Thyroid gland (tissue), 4 donors: ENCODE measurements around the gene C5orf47. TPM values are rescaled to one million over a fixed set of nuclear protein-coding genes. Genes with fewer than 3 reads are reported as not detected.

Experiments used
- DNase-seq, 2 donors: peaks; one replicate each; pipeline ENCODE4 v3.0.0-alpha.2; 2019
- H3K27ac ChIP-seq, 3 donors: fragments of 200-600 bp; sonication (generic); 1 replicate in 2 of 3; 2 replicates in 1 of 3; pipeline ENCODE4 v1.5.1; 2016 to 2019; ENCODE audit warnings: mild to moderate bottlenecking in 1 of 3, moderate library complexity in 1 of 3
- H3K27me3 ChIP-seq: fragments of 200-600 bp; sonication (generic); one replicate; pipeline ENCODE4 v1.5.1; 2019
- H3K36me3 ChIP-seq, 2 donors: fragments of 200-600 bp; sonication (generic); one replicate each; pipeline ENCODE4 v1.5.1; 2016 to 2019
- H3K4me1 ChIP-seq, 2 donors: fragments of 200-600 bp; sonication (generic); one replicate each; pipeline ENCODE4 v1.5.1; 2017 to 2019
- H3K4me3 ChIP-seq, 3 donors: fragments of 200-600 bp; sonication (generic); replicated peaks in 1 of 3; 1 replicate in 2 of 3; 2 replicates in 1 of 3; pipeline ENCODE4 v1.5.1; 2016; ENCODE audit warnings: mild to moderate bottlenecking in 1 of 3
- H3K9me3 ChIP-seq: fragments of 200-600 bp; sonication (generic); one replicate; pipeline ENCODE4 v1.5.1; 2017
- POLR2A ChIP-seq, 2 donors: fragments of 450-650 bp; IDR thresholded peaks; one replicate each; pipeline ENCODE4 v1.6.1; 2017; ENCODE audit warnings: antibody characterized with exemption in 2 of 2, mild to moderate bottlenecking in 2 of 2, moderate library complexity in 1 of 2
- WGBS, 2 donors: methylation state at CpG; one replicate each; pipeline ENCODE4 v1.1.5; 2017; 5-methylcytosine and 5-hydroxymethylcytosine counted together
- intact Hi-C: fragments of 100-400 bp; cut with DNase I; formaldehyde crosslinking; loops from one replicate; pipeline ENCODE4 v1.15.1; 2023
- total RNA-seq, 4 donors: library from RNA; depleted of rRNA; stranded (reverse); fragments of >200 nt; gene quantifications; one replicate each; pipeline ENCODE4 v1.2.3, GENCODE V29; 2016
- TF ChIP-seq, protein P1 (sequence below), 6 experiments: fragments of 200-600 bp in 3 of 6; fragments of 450-650 bp in 3 of 6; sonication (generic) in 3 of 6; IDR thresholded peaks; one replicate each; pipeline ENCODE4 v1.5.1; 2016 to 2019; ENCODE audit warnings: antibody characterized with exemption in 6 of 6, mild to moderate bottlenecking in 2 of 6, inconsistent platforms in 1 of 6, moderate library complexity in 1 of 6

The C5orf47 gene
- total RNA-seq, 4 donors from 2014 or later, result 0.13 to 0.22 TPM; not detected in 2

- Histone ChIP-seq H3K27ac (peak overlapping the region; percentile 8 to 83 (median 54)), H3K27me3 (no peaks in the 10 kb centered on the region), H3K36me3 (no peaks in the 10 kb centered on the region), H3K9me3 (no peaks in the 10 kb centered on the region), H3K4me1 (peaks cover 11 to 23% of the 10 kb centered on the region in 2 donors), H3K4me3 (no peak overlapping the region)
- peak; percentile 41 to 42 for DNase-seq
- TF ChIP-seq, protein P1, sequence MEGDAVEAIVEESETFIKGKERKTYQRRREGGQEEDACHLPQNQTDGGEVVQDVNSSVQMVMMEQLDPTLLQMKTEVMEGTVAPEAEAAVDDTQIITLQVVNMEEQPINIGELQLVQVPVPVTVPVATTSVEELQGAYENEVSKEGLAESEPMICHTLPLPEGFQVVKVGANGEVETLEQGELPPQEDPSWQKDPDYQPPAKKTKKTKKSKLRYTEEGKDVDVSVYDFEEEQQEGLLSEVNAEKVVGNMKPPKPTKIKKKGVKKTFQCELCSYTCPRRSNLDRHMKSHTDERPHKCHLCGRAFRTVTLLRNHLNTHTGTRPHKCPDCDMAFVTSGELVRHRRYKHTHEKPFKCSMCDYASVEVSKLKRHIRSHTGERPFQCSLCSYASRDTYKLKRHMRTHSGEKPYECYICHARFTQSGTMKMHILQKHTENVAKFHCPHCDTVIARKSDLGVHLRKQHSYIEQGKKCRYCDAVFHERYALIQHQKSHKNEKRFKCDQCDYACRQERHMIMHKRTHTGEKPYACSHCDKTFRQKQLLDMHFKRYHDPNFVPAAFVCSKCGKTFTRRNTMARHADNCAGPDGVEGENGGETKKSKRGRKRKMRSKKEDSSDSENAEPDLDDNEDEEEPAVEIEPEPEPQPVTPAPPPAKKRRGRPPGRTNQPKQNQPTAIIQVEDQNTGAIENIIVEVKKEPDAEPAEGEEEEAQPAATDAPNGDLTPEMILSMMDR (IDR thresholded peaks at IDR 0.05), result no peak
- no peak for TF ChIP-seq POLR2A (IDR thresholded peaks at IDR 0.05)
- WGBS, 2 donors, result 67 to 74% methylated on average over 12 of the region's 12 CpGs
- intact Hi-C loops, result no loop called here
Observed at GRCh38 chr5:173969167-173970049, 19.6 kb upstream of the C5orf47 start.

GRCh38 chr5:173970878-173971650 lies 17.9 kb upstream of the C5orf47 start:
- Histone ChIP-seq H3K36me3 (no peaks in the 10 kb centered on the region), H3K4me1 (peaks cover 11 to 23% of the 10 kb centered on the region in 2 donors), H3K4me3 (no peak overlapping the region), H3K27ac (peak overlapping the region in 2 of 3 donors; percentile 83 to 90), H3K27me3 (no peaks in the 10 kb centered on the region), H3K9me3 (no peaks in the 10 kb centered on the region)
- WGBS, 2 donors, result 87 to 89% methylated on average over 18 of the region's 18 CpGs
- intact Hi-C loops, result no loop called here
- DNase-seq, result no peak
- TF ChIP-seq POLR2A (IDR thresholded peaks at IDR 0.05), result no peak
- TF ChIP-seq, protein P1 (IDR thresholded peaks at IDR 0.05), result no peak

- no peak for TF ChIP-seq POLR2A (IDR thresholded peaks at IDR 0.05)
- H3K27me3 ChIP-seq, result no peaks in the 10 kb centered on the region
- no peak for DNase-seq
- H3K4me3 ChIP-seq, result no peak overlapping the region
- H3K9me3 ChIP-seq, result no peaks in the 10 kb centered on the region
- H3K36me3 ChIP-seq, result no peaks in the 10 kb centered on the region
- WGBS, 2 donors, result 94 to 96% methylated on average over 5 of the region's 5 CpGs
- peak overlapping the region in 2 of 3 donors; percentile 83 to 90 for H3K27ac ChIP-seq
- peaks cover 11 to 23% of the 10 kb centered on the region in 2 donors for H3K4me1 ChIP-seq
- intact Hi-C loops, result loop anchor here (2.0 kb wide), 1 partner anchor 353 kb away; no protein-coding TSS in a partner anchor
Observed at GRCh38 chr5:173971681-173972345, 17.2 kb upstream of the C5orf47 start.

DNA sequence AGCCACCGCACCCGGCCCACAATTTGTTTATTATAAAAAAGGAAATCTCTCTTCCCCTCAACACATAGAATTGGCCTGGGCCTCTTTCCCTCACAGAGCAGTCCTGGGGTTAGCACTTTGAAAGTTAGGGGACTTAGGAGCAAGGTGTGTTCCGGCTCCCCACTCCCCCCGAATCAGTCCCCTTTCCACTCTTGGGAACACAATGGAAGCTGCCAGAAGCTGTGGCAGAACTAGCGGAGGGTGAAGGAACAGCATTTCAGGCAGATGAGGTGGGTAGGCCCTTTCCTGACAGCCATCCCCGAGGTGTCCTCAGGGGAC lies 16.4 kb upstream of the C5orf47 start:
- H3K27ac ChIP-seq, result peak overlapping the region; percentile 75 to 90 (median 83)
- 61% methylated on average over 5 to 6 of the region's 6 CpGs for WGBS, 2 donors
- no peak for DNase-seq

More for the DNA sequence above, 16.4 kb upstream of the C5orf47 start:
- Histone ChIP-seq H3K4me1 (peaks cover 11 to 23% of the 10 kb centered on the region in 2 donors), H3K4me3 (no peak overlapping the region), H3K9me3 (no peaks in the 10 kb centered on the region), H3K36me3 (no peaks in the 10 kb centered on the region), H3K27me3 (no peaks in the 10 kb centered on the region)
- TF ChIP-seq, protein P1 (IDR thresholded peaks at IDR 0.05), result no peak
- TF ChIP-seq POLR2A (IDR thresholded peaks at IDR 0.05), result no peak
- intact Hi-C loops, result loop anchor here (2.0 kb wide), 1 partner anchor 354 kb away; no protein-coding TSS in a partner anchor
